CD4-positive, alpha-beta T cell treated with Interleukin-4 for 4 hours (primary cell): ENCODE data around the gene KAZN.

Source experiments
- DNase-seq: peaks from one replicate; pipeline ENCODE4 v3.0.0-alpha.2; 2020

KAZN gene

DNA sequence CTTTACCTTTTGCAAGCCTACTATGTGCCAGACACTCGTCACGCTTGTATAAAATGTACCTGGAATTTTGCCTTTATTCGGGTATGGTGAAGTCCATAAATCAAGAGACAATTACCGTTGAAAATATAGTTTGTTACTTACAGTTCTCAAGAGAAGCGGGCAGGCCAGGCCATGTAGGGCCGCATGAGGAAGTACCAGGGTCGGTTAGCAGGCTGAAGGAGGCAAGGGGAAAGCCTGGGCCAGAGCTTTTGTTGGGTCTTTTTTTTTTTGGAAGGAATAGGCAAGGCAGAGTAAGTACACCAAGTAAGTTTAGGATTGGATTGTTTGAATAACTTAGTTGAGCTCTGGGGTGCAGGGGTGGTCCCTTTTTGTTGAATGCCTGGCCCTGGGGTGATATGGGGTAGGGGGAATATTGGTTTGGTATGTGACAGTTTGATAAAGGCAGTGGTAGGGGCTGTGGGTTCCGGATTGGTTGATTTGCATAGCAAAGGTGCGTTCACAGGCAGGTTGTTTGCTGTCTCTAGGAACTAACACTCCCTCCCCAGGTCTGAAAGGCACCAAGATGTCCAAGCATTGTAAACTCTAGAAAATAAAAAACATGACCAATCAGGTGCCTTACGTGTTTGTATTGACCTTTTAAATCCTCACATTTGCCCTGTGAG, 80.7 kb downstream of the KAZN start:
- DNase-seq, result no peak

- DNase-seq, result no peak
Observed at GRCh38 chr1:14681182-14681581, 82.7 kb downstream of the KAZN start.

DNA sequence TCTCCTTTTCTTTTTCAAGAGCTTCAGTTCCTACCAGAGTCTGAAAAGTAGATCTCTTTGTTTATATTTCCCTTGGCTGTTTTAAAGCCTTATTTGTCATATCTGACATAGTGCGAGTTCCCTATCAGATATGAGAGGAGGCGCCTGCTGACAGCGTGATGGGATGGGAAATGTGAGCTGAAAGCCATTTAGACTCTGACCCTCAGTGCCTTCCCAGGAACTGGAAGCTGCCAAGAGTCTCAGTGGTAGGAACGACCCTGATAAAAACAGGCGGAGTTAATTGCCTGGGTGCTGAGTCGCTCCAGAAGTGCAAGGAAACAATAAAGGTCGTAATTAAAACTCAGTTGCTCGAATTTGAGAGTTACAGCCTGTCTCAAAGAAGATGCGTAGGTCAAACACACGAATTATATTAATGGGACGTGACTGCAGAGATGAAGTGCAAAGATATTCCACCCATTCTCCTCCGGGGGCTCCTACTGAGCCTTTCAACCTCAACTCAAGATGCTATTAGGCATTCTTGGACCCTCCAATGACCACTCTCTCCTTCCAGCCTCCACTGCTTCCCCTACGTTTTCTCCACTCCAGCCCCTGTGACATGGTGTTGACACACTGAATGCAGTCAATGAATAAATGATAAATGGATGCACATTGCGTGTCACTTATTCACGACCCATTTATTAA, 84.6 kb downstream of the KAZN start:
- no peak for DNase-seq

DNA sequence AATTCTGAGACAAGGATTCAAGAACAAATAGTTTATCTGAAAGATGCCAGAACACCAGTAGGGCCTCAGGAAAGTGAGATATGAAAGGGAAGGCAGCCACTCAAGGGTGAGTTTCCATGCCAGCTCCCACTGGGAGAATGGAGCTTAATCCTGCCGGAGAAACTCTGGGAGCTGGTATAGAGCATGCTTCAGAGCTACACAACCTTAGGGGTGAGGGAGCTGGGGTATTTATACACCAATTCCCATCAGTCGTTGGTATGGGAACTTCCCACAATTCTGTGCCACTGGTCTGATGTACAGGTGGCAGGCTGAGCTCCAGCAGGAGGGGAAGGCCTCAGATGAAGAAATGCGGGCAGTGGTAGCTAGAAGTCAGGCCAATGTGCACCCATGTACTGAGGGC, 86.6 kb downstream of the KAZN start:
- DNase-seq, result no peak

DNA sequence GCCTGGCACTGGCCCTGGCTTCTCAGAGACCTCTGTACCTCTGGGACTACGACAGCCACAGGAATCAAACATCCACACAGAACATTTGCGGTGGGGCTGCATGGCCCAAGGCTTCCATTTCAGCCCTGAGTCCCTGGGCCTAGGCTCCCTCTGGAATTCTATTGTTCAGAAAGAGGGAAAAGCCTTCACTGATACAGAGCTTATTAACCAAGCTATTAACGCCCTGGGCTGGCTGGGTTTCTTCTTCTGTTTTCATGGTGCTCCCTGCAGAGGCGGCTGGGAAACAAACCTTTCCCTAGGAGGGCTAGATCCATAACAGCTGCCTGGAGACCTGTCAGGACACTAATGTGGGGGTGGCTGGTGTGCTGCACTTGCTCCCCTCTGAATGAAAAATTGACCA, 88.2 kb downstream of the KAZN start:
- no peak for DNase-seq

- no peak for DNase-seq
Observed at GRCh38 chr1:14687147-14687546, 88.7 kb downstream of the KAZN start.

DNA sequence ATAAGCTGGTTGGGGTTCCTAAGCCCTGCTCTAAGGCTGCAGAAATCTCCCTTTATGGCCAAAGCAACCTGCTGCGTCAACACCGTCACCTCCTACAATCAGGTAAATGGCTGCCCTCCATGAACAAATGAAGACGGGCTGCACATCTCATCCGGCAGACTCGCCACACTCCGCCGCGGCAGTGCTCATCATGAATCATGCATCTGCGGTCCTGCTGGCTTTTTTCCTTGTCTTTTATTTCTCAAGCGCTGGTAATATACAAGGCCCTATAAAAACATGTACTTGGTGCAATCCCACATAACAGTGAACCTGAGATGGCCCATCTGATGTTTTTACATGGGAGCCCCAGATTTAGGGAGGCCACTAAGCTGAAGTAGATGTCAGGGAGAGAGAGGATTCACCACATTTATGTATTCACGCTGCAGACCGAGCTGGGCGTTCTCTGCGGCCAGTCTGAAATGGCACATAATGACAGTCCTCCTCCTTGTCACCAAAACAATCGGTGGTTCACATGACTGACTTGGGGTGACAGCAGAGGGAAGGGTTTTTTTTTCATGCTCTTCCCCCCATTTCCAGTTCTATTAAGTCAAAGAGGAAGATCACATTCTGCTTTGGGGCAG, 91.6 kb downstream of the KAZN start:
- DNase-seq, result no peak

- DNase-seq, result no peak
Observed at GRCh38 chr1:14693949-14694348, 95.5 kb downstream of the KAZN start.

DNA sequence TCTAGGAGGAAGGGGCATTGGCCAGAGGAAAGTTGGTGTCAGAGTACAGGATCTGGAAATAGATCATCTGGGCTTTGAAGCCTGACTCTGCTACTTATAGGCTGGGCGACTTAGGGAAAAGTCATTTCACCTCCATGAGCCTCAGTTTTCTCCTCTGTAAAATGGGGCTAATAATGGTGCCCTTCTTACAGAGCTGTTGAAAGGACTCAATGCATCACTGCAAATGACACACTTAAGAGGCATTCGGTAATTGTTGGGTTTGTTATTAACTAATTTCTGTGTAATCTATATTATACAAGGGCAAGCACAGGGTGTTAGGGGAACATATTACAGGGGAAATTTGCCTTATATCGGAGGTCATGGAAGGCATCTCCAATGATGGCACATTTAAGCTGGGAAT, 96.1 kb downstream of the KAZN start:
- no peak for DNase-seq

- no peak for DNase-seq
Observed at GRCh38 chr1:14696761-14697160, 98.3 kb downstream of the KAZN start.

DNA sequence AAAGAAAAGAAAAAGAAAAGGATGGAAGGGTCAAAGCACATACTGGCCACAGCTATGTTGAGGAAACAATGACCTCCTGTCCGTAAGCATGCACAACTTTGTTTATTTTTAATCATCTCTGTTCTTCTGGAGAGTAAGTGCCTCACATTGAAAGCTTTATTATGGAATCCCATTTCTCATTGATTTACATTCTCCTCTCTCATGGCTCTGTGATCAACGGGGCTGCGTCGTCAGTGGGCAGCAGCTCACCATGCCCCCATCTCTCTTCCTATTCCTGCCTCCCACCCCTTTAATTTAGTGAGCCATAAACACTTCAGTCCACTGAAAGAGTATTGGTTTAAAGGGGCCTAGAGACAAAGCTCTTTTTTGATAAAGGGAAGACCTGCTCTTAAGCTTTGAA, 98.9 kb downstream of the KAZN start:
- no peak for DNase-seq

GRCh38 chr1:14698314-14698713, 99.8 kb downstream of the KAZN start:
- no peak for DNase-seq

GRCh38 chr1:14699620-14700019, 101.1 kb downstream of the KAZN start:
- no peak for DNase-seq

- no peak for DNase-seq
Observed at GRCh38 chr1:14704846-14705245, 106.4 kb downstream of the KAZN start.

DNA sequence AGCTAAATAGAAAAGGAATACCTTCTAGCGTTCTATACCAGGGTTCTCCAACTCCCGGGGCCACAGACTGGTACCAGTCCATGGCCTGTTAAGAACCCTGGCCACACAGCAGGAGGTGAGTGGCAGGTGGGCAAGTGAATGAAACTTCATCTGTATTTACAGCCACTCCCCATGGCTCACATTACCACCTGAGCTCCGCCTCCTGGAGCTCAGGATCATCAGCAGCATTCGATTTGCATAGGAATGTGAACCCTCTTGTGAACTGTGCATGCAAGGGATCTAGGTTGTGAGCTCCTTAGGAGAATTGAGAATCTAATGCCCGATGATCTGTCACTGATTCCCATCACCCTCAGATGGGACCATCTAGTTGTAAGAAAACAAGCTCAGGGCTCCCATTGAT, 107.3 kb downstream of the KAZN start:
- no peak for DNase-seq

DNA sequence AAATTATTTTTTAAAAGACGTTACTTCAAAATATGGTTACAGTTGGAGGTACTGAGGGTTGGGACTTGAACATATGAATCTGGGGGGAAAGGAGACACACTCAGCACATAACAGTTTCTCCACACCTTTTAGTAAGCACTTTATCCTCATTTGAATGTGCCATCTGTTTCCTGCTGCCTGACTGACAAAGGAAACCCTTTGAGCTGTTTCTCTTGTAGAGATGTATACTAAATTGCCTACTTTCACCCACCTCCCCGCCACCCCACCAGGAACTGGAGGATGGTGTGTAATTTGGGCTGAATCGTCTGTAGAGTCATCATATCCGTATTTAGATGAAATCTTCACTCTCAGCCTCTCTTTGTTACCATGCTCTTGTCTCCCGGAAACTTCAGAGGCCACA, 108.1 kb downstream of the KAZN start:
- no peak for DNase-seq

DNA sequence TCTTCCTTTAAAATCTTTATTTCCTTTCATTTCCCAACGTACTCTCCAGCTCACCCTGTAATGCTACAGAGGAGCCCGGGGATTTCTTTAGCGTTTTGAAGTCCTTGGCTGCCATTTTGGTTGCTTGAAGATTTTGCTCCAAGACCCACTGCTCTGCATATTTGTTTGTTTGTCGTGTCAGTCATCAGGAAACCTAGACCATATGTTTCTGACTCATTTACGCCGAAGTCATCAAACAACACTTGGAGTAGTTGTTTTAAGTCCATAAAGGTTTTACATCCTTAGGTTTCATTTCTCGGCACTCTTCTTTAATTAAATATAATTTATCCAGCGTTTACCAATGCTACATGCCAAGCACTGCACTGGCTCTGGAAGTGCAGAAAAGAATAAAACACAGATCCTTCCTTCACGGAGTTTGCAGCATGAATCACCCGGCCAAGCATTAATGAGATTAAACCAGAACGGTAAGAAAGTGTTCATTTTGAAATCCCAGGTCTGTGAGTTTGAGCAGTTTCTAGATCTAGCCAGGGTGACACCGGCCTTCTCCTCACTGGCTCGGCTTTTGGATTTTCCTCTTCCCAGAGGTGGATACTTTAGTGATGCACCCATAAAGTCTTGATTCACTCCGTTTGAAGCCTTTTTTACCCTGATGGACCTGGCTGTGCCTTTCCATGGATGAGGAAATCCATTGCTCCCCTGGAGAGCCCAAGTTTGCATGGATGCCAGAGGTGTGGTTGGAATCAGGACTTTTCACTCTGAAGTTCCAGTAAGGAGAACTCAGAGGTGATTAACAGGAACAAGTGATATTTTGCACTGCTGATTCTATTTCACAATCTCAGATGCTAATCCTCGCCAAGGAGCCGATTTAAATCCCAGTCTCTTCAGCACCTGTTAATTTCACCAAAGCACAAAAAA, 109.3 kb downstream of the KAZN start:
- DNase-seq, result no peak

- no peak for DNase-seq
Observed at GRCh38 chr1:14710331-14710730, 111.8 kb downstream of the KAZN start.

GRCh38 chr1:14712136-14712535, 113.7 kb downstream of the KAZN start:
- no peak for DNase-seq

GRCh38 chr1:14713077-14713476, 114.6 kb downstream of the KAZN start:
- DNase-seq, result no peak

DNA sequence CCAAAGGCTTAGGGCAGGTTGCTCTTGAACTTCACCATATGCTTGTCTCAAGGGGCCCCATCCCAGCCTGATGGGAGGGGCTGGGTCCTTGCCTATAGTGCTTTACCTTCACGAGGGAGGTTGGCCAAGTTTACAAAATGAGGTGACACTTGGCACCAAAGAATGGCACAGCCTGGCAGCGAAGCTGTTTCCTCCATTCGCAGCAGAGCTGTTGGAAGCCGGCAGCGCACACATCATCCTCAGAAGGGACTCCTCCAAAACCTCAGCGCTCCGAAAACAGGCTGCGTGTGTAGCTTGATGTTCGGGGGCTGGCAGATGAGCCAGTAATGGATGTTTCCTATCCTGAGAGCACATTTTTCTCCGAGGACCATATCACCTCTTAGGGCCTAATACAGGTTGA, 116.8 kb downstream of the KAZN start:
- DNase-seq, result no peak

- DNase-seq, result no peak
Observed at GRCh38 chr1:14715802-14716201, 117.3 kb downstream of the KAZN start.

GRCh38 chr1:14716474-14716873, 118.0 kb downstream of the KAZN start:
- DNase-seq, result no peak
